NB4 (cell line): ENCODE results near the gene GON4L.

Source experiments
- POLR2A ChIP-seq: IDR thresholded peaks from 2 replicates; pipeline ENCODE4 v1.6.1; 2011; ENCODE audit warnings: mild to moderate bottlenecking; ENCODE audit not compliant: insufficient read length; ENCODE audit errors: extremely low read depth
- TF ChIP-seq, protein P1 (sequence below): IDR thresholded peaks from one replicate; pipeline ENCODE4 v1.5.1; 2012; ENCODE audit warnings: low read depth, low read length
- TF ChIP-seq, protein P2 (sequence below): IDR thresholded peaks from 2 replicates; pipeline ENCODE4 v1.6.1; 2011; ENCODE audit warnings: low read depth, low read length

DNA sequence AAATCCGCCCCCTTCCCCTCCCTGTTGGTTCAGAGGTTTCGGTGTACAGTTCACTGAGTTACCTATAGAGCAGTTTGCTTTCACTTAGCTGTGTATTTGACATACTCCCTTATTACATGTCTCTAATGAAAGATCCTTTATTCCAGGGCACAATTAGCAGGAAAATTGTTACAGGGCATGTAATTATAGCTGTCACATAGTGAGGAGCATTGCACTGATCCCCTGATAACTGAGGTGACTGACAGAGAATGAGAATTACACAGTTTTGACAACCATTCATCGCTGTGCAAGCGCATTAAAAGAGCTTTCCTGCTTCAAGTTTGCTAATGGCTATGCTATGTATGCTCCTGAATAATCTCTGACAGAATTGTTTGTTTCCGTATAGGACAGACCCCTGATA is 141.2 kb downstream of the GON4L start:
- TF ChIP-seq POLR2A: no peak
- TF ChIP-seq, protein P1, sequence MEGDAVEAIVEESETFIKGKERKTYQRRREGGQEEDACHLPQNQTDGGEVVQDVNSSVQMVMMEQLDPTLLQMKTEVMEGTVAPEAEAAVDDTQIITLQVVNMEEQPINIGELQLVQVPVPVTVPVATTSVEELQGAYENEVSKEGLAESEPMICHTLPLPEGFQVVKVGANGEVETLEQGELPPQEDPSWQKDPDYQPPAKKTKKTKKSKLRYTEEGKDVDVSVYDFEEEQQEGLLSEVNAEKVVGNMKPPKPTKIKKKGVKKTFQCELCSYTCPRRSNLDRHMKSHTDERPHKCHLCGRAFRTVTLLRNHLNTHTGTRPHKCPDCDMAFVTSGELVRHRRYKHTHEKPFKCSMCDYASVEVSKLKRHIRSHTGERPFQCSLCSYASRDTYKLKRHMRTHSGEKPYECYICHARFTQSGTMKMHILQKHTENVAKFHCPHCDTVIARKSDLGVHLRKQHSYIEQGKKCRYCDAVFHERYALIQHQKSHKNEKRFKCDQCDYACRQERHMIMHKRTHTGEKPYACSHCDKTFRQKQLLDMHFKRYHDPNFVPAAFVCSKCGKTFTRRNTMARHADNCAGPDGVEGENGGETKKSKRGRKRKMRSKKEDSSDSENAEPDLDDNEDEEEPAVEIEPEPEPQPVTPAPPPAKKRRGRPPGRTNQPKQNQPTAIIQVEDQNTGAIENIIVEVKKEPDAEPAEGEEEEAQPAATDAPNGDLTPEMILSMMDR: no peak
- TF ChIP-seq, protein P2, sequence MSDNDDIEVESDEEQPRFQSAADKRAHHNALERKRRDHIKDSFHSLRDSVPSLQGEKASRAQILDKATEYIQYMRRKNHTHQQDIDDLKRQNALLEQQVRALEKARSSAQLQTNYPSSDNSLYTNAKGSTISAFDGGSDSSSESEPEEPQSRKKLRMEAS: no peak
